PC-3 (cell line): ENCODE measurements around the gene LPCAT2. TPM values are rescaled to one million over a fixed set of nuclear protein-coding genes. Genes with fewer than 3 reads are reported as not detected.

Experiments used
- ATAC-seq: fragments of 200-7000 bp; cut with Tn5 transposase; 2 replicates; pipeline ENCODE4 v1.9.1; 2020; ENCODE audit warnings: mild to moderate bottlenecking, moderate library complexity
- BruUV-seq: library from RNA; stranded (reverse); fragments of 400-500 nt; replicated peaks from 2 replicates; lab custom pipeline; 2021; lab: Mats Ljungman, UMichigan
- CTCF ChIA-PET: fragments of 300-600 bp; sonication (Branson Sonifier 250); formaldehyde crosslinking; loops from one replicate; lab custom pipeline; 2022; ENCODE audit warnings: antibody characterized with exemption; lab: Charles Lee
- POLR2A ChIA-PET: fragments of 300-600 bp; sonication (Branson Sonifier 250); formaldehyde crosslinking; loops from one replicate; lab custom pipeline; 2022; ENCODE audit warnings: antibody characterized with exemption; ENCODE audit not compliant: unreplicated experiment; lab: Charles Lee
- DNase-seq: peaks from one replicate; pipeline ENCODE4 v3.0.0-alpha.2; 2015
- H2AFZ ChIP-seq: fragments of 300-600 bp; sonication (generic); 2 replicates; pipeline ENCODE4 v1.6.0; 2016; ENCODE audit warnings: antibody characterized with exemption, low read length
- H3F3A ChIP-seq: fragments of 300-600 bp; sonication (generic); one replicate; pipeline ENCODE4 v1.6.0; 2017; ENCODE audit warnings: antibody characterized with exemption, low read length, control low read depth, mild to moderate bottlenecking; ENCODE audit not compliant: unreplicated experiment
- H3K27ac ChIP-seq: fragments of 300-600 bp; sonication (generic); 2 replicates; pipeline ENCODE4 v1.5.1; 2016; ENCODE audit warnings: mild to moderate bottlenecking, low read length
- H3K27me3 ChIP-seq: fragments of 300-600 bp; sonication (generic); 2 replicates; pipeline ENCODE4 v1.6.1; 2016; ENCODE audit warnings: low read length, mixed read lengths
- H3K36me3 ChIP-seq: fragments of 300-600 bp; sonication (generic); 2 replicates; pipeline ENCODE4 v1.6.1; 2016; ENCODE audit warnings: low read depth, mixed run types, low read length, mixed read lengths
- H3K4me1 ChIP-seq: fragments of 300-600 bp; sonication (generic); 2 replicates; pipeline ENCODE4 v1.5.1; 2016; ENCODE audit warnings: low read length; ENCODE audit not compliant: insufficient read depth
- H3K4me2 ChIP-seq: fragments of 300-600 bp; sonication (generic); 2 replicates; pipeline ENCODE4 v1.6.0; 2016; ENCODE audit warnings: low read length
- H3K4me3 ChIP-seq: fragments of 300-600 bp; sonication (generic); 2 replicates; pipeline ENCODE4 v1.5.1; 2016; ENCODE audit warnings: mild to moderate bottlenecking, low read length, mixed read lengths
- H3K79me2 ChIP-seq: fragments of 300-600 bp; sonication (generic); 2 replicates; pipeline ENCODE4 v1.6.1; 2017; ENCODE audit warnings: low read length, mixed read lengths
- H3K9ac ChIP-seq: fragments of 300-600 bp; sonication (generic); 2 replicates; pipeline ENCODE4 v1.6.0; 2016; ENCODE audit warnings: mild to moderate bottlenecking, low read length
- H3K9me2 ChIP-seq: fragments of 300-600 bp; sonication (generic); replicated peaks from 2 replicates; pipeline ENCODE4 v1.6.1; 2016; ENCODE audit warnings: mixed run types, low read length, mixed read lengths
- H3K9me3 ChIP-seq: fragments of 300-600 bp; sonication (generic); 2 replicates; pipeline ENCODE4 v1.6.1; 2016; ENCODE audit warnings: low read length, mixed read lengths
- H4K20me1 ChIP-seq: fragments of 300-600 bp; sonication (generic); 2 replicates; pipeline ENCODE4 v1.6.1; 2016; ENCODE audit warnings: low read length, mixed read lengths
- CTCF ChIP-seq: fragments of 300-600 bp; sonication (generic); conservative IDR thresholded peaks from 2 replicates; pipeline ENCODE4 v1.5.1; 2017; ENCODE audit warnings: antibody characterized with exemption, low read depth, mild to moderate bottlenecking, low read length
- EZH2 ChIP-seq: fragments of 300-600 bp; sonication (generic); IDR thresholded peaks from one replicate; pipeline ENCODE4 v1.6.1; 2017; ENCODE audit warnings: antibody characterized with exemption, mild to moderate bottlenecking, low read length; ENCODE audit not compliant: unreplicated experiment
- EZH2phosphoT487 ChIP-seq: fragments of 300-600 bp; sonication (generic); IDR thresholded peaks from 2 replicates; pipeline ENCODE4 v1.6.1; 2018; ENCODE audit warnings: mild to moderate bottlenecking, antibody characterized with exemption, low read length, borderline replicate concordance
- intact Hi-C: fragments of 100-400 bp; cut with micrococcal nuclease; formaldehyde crosslinking; loops from 2 replicates; pipeline ENCODE4 v1.9.0; 2023
- total RNA-seq: library from RNA; depleted of rRNA; stranded (reverse); fragments of >200 nt; gene quantifications from 2 replicates; pipeline ENCODE4 v1.2.3, GENCODE V29; 2014

Gene LPCAT2
- total RNA-seq, 1 experiment from 2014 or later = 8.0 TPM

DNA sequence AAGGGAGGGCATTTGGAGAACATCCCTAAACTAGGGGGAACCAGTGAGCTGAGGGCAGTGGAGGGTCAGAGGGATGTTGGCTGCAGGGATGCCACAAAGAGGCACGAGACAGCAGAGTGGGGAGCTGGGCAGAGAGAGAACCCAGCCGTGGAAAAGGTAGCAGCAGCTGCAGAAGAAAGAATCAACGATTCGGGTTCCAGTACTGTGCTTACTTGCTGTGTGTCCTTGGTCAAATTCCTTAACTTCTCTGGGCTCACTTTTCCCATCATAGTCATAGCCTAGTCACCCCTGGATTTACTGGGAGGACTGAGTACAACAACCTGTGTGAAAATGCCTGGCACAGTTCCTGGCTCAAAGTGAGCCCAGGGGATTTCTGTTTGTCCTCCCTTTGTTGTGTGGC is 42.7 kb upstream of the LPCAT2 start:
- Histone ChIP-seq H4K20me1 (no peaks in the 10 kb centered on the region), H3K4me3 (no peak overlapping the region), H2AFZ (no peak overlapping the region), H3F3A (no peaks in the 10 kb centered on the region), H3K9ac (no peak overlapping the region), H3K79me2 (no peaks in the 10 kb centered on the region), H3K9me3 (no peaks in the 10 kb centered on the region), H3K36me3 (peaks cover 2% of the 10 kb centered on the region; the same call in 1 of the 2 replicates), H3K9me2 (no peaks in the 10 kb centered on the region), H3K27me3 (no peaks in the 10 kb centered on the region), H3K4me2 (no peak overlapping the region), H3K4me1 (peaks cover 10% of the 10 kb centered on the region), H3K27ac (no peak overlapping the region)
- intact Hi-C loops = loop anchor here (5.0 to 10.0 kb wide), 2 partner anchors 376 to 1691 kb away; no protein-coding TSS in a partner anchor
- TF ChIP-seq EZH2 = no peak
- TF ChIP-seq EZH2phosphoT487 = no peak
- no peak for TF ChIP-seq CTCF
- ATAC-seq (no peak), DNase-seq (no peak)
- ChIA-PET POLR2A (no interaction called here), CTCF (no interaction called here)
- BruUV-seq = no TSS peak

DNA sequence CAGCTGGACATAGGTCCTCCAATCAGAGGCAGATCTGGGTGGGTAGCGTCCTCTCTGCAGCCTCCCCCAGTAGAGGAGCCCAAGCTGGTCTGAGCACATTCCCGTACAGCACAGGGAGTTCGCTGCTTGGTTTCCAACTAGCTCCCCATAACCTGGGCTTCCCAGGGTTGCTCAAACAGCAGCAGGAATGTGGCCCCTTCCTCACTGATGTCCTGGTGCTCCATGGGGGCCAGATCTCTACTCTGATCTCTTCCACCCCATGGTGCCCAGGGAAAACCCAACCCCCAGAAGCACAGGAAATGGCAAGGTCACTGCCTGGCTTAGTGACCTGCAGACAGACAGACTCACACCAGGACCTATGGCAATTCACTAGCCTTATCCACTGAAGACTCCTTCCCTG is 41.0 kb upstream of the LPCAT2 start:
- Histone ChIP-seq H3K9ac (no peak overlapping the region), H3K79me2 (no peaks in the 10 kb centered on the region), H3F3A (no peaks in the 10 kb centered on the region), H3K27me3 (no peaks in the 10 kb centered on the region), H4K20me1 (no peaks in the 10 kb centered on the region), H3K9me3 (no peaks in the 10 kb centered on the region), H3K4me2 (no peak overlapping the region), H3K4me1 (peaks cover 23% of the 10 kb centered on the region), H3K36me3 (peaks cover 2% of the 10 kb centered on the region; the same call in 1 of the 2 replicates), H3K4me3 (no peak overlapping the region), H2AFZ (no peak overlapping the region), H3K27ac (no peak overlapping the region), H3K9me2 (no peaks in the 10 kb centered on the region)
- ChIA-PET POLR2A (no interaction called here), CTCF (no interaction called here)
- DNase-seq (no peak), ATAC-seq (no peak)
- TF ChIP-seq EZH2 = no peak
- no peak for TF ChIP-seq EZH2phosphoT487
- TF ChIP-seq CTCF = no peak
- no TSS peak for BruUV-seq
- intact Hi-C loops = loop anchor here (5.0 to 10.0 kb wide), 2 partner anchors 374 to 1693 kb away; no protein-coding TSS in a partner anchor

GRCh38 chr16:55468352-55468990 is 40.4 kb upstream of the LPCAT2 start:
- H4K20me1 ChIP-seq = no peaks in the 10 kb centered on the region
- no peaks in the 10 kb centered on the region for H3F3A ChIP-seq
- peaks cover 2% of the 10 kb centered on the region; the same call in 1 of the 2 replicates for H3K36me3 ChIP-seq
- H3K4me3 ChIP-seq = no peak overlapping the region
- no peak overlapping the region for H3K27ac ChIP-seq
- H3K9ac ChIP-seq = no peak overlapping the region
- peaks cover 25% of the 10 kb centered on the region for H3K4me1 ChIP-seq
- no peak overlapping the region for H2AFZ ChIP-seq
- H3K27me3 ChIP-seq = no peaks in the 10 kb centered on the region
- H3K9me2 ChIP-seq = no peaks in the 10 kb centered on the region
- intact Hi-C loops = loop anchor here (5.0 to 10.0 kb wide), 2 partner anchors 374 to 1694 kb away; no protein-coding TSS in a partner anchor
- TF ChIP-seq EZH2phosphoT487 = no peak
- no peak for TF ChIP-seq CTCF
- TF ChIP-seq EZH2 = no peak
- no peak overlapping the region for H3K4me2 ChIP-seq
- ATAC-seq (no peak), DNase-seq (no peak)
- no peaks in the 10 kb centered on the region for H3K79me2 ChIP-seq
- BruUV-seq = no TSS peak
- no peaks in the 10 kb centered on the region for H3K9me3 ChIP-seq
- ChIA-PET CTCF (no interaction called here), POLR2A (no interaction called here)
